CD4-positive, CD25-positive, alpha-beta regulatory T cell (primary cell): ENCODE results near the gene KHDC4. TPM values are rescaled to one million over a fixed set of nuclear protein-coding genes. Genes with fewer than 3 reads are reported as not detected.

Experiments used
- ATAC-seq, 2 donors: fragments of 150-1000 bp; cut with Tn5 transposase; one replicate each; pipeline ENCODE4 v1.10.0; 2021; ENCODE audit warnings: low read depth in 2 of 2, moderate number of reproducible peaks in 2 of 2, moderate library complexity in 1 of 2
- DNase-seq, 3 donors: peaks; one replicate each; pipeline versions ENCODE4 v3.0.0 to v3.0.0-alpha.2; 2012 to 2022; ENCODE audit warnings: mixed read lengths in 1 of 3
- H3K27ac ChIP-seq: one replicate; pipeline ENCODE4 v1.7.0; 2013; ENCODE audit warnings: mild to moderate bottlenecking, low read length; ENCODE audit not compliant: insufficient read depth, poor library complexity, severe bottlenecking
- H3K27me3 ChIP-seq: one replicate; pipeline ENCODE4 v1.7.0; 2013; ENCODE audit warnings: low read length; ENCODE audit not compliant: control insufficient read depth, insufficient read depth
- H3K36me3 ChIP-seq: one replicate; pipeline ENCODE4 v1.7.0; 2013; ENCODE audit warnings: mild to moderate bottlenecking, low read length, moderate library complexity; ENCODE audit not compliant: control insufficient read depth, insufficient read depth
- H3K4me1 ChIP-seq: 2 replicates; pipeline ENCODE4 v1.7.0; 2013; ENCODE audit warnings: mild to moderate bottlenecking, low read length; ENCODE audit not compliant: insufficient read depth, control insufficient read depth, poor library complexity, severe bottlenecking
- H3K4me3 ChIP-seq: one replicate; pipeline ENCODE4 v1.7.0; 2013; ENCODE audit warnings: low read depth, mild to moderate bottlenecking, low read length, moderate library complexity
- H3K9me3 ChIP-seq, 2 experiments: 1 replicate in 1 of 2; 2 replicates in 1 of 2; pipeline ENCODE4 v1.7.0; 2013; ENCODE audit warnings: low read length in 2 of 2, mild to moderate bottlenecking in 1 of 2, moderate library complexity in 1 of 2; ENCODE audit not compliant: control insufficient read depth in 2 of 2
- H3K27ac Mint-ChIP-seq, 3 donors: one replicate each; pipeline ENCODE4 v1.8.0; 2020 to 2022; ENCODE audit warnings: mild to moderate bottlenecking in 3 of 3, mixed read lengths in 3 of 3, moderate library complexity in 2 of 3
- H3K27me3 Mint-ChIP-seq: one replicate; pipeline ENCODE4 v1.8.0; 2022; ENCODE audit warnings: mild to moderate bottlenecking, mixed read lengths
- H3K36me3 Mint-ChIP-seq: one replicate; pipeline ENCODE4 v1.8.0; 2020; ENCODE audit warnings: mixed read lengths
- H3K4me1 Mint-ChIP-seq, 4 donors: one replicate each; pipeline ENCODE4 v1.8.0; 2020 to 2022; ENCODE audit warnings: mixed read lengths in 4 of 4, mild to moderate bottlenecking in 1 of 4
- H3K4me3 Mint-ChIP-seq, 4 donors: one replicate each; pipeline ENCODE4 v1.8.0; 2020 to 2022; ENCODE audit warnings: mild to moderate bottlenecking in 4 of 4, mixed read lengths in 4 of 4, moderate library complexity in 3 of 4
- H3K9me3 Mint-ChIP-seq, 7 donors: one replicate each; pipeline ENCODE4 v1.8.0; 2020 to 2022; ENCODE audit warnings: mixed read lengths in 7 of 7, mild to moderate bottlenecking in 3 of 7, moderate library complexity in 2 of 7
- polyA plus RNA-seq, 4 donors: library from polyadenylated mRNA; unstranded; fragments of 300-500 nt; fragmentation: Illumina TruSeq; gene quantifications; one replicate each; pipeline ENCODE4 v1.2.3, GENCODE V29; 2021
- total RNA-seq: library from RNA; stranded (reverse); gene quantifications from one replicate; pipeline ENCODE4 v1.2.3, GENCODE V29; 2022

KHDC4 gene
- total RNA-seq (60.1 TPM), polyA plus RNA-seq (10 to 100 TPM in 1 of 4 donors, 1 to 10 TPM in 3; 7.4 to 10.8 (median 8.3) TPM)

DNA sequence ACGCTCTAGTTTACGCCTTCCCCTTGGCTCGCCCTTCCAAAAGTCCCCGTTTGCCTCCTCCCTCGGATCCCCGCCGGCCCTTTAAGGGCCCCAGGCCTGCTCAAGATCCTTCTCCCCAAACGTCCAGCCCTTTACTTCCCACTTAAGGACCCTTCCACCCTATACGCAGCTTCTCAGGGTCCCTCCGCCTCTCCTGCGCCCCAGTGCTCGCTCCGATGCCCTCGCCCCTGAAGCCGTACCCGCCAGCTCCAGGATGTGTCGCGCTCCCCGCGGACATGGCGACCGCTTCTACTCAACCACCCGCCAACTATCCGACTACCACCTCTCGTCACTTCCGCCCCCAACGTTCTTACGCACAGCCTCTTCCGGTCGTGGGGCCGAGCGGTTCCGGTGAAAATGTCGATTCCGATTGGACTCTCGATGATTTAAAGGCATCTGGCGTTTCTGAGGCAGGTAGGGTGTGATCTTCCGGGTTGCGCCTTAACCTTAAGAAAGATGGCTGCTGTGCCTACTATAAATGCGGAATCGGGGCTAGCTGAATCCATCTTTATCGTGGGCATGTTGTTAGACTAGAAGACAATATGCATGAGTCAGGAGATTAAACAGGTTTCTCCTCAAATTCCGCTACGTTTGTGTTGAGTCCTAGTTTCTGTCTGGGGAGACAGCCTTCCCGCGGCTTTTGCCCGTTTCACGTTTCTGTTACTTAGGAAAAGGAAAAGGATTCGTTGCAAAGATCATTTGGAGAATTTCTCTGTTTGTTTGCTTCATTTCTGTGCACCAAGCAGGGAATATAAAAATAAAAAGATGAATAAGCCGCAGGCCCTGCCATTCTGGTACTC is at the start of gene KHDC4:
KHDC4 (minus strand) TSS at position 317 of the 839 bp plus-strand sequence; CDS start at position 277, 40 bp downstream.
- peaks cover 48% of the 10 kb centered on the region for H3K4me1 ChIP-seq
- Mint-ChIP-seq H3K4me1 (peaks cover 11 to 44% (median 26%) of the 10 kb centered on the region in 4 donors), H3K27me3 (no peaks in the 10 kb centered on the region), H3K4me3 (peak within 1 kb of the TSS in 2 of 4 donors; percentile 46 to 82), H3K27ac (peak within 1 kb of the TSS in 1 of 3 donors; percentile 14), H3K36me3 (peaks cover 14% of the 10 kb centered on the region), H3K9me3 (no peaks in the 10 kb centered on the region)
- no peaks in the 10 kb centered on the region for H3K27me3 ChIP-seq
- peak; percentile 93 to 100 (median 98) for DNase-seq
- peak within 1 kb of the TSS; percentile 94 for H3K4me3 ChIP-seq
- peaks cover 34% of the 10 kb centered on the region for H3K36me3 ChIP-seq
- H3K27ac ChIP-seq, result peak within 1 kb of the TSS; percentile 90
- no peaks in the 10 kb centered on the region for H3K9me3 ChIP-seq
- peak; percentile 96 to 98 for ATAC-seq

DNA sequence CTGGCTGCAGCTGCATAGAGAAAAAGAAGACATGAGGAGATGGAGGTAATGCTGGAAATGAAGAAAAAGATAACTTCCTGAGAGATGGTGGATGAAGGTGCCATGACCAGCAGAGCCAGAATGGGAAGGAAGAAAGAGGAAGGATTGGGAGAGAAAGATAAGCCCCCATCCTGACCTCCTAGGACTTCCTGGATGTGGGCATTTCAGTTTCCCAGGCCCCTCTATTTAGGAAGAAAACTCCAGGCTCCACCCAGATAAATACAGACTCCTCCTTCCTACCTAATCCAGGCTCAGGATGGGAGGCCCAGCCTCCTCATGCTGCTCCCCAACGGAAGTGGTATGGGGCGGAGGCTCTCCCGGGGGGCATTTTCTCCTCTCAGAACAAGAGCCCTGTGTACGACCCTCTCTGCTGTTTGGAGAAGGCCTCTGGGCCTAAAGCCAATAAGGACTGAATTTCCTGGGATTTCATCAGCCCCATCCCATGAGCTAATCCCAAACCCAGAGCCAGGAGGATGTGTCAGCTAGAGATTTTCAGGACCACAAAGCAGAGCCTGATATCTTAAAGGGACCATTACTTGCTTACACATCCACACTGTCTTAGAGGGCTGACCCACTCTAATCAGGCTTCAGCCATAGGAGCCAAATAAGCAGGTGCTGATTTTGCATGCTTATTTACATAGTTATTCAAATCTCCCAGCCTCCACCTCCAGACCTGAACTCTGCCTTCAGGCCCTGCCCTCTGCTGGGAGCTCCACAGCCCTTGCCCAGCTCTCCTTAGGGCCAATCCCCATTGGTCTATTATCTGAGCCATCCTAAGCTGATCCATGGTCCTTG is 49.2 kb upstream of the KHDC4 start:
- ATAC-seq (no peak), DNase-seq (no peak)
- peak overlapping the region in 3 of 4 donors; percentile 55 to 83 (median 78) for H3K4me3 Mint-ChIP-seq
- H3K4me1 ChIP-seq, result peaks cover 46% of the 10 kb centered on the region
- H3K27me3 Mint-ChIP-seq, result no peaks in the 10 kb centered on the region
- H3K27ac ChIP-seq, result peak overlapping the region; percentile 18
- H3K36me3 ChIP-seq, result no peaks in the 10 kb centered on the region
- peaks cover 4% of the 10 kb centered on the region for H3K36me3 Mint-ChIP-seq
- peaks cover 6 to 54% (median 31%) of the 10 kb centered on the region in 4 donors for H3K4me1 Mint-ChIP-seq
- no peak overlapping the region for H3K4me3 ChIP-seq
- no peaks in the 10 kb centered on the region for H3K27me3 ChIP-seq
- peaks cover 0 to 1% (median 0%) of the 10 kb centered on the region in 7 donors for H3K9me3 Mint-ChIP-seq
- no peaks in the 10 kb centered on the region for H3K9me3 ChIP-seq
- H3K27ac Mint-ChIP-seq, result peak overlapping the region; percentile 66 to 95 (median 95)

DNA sequence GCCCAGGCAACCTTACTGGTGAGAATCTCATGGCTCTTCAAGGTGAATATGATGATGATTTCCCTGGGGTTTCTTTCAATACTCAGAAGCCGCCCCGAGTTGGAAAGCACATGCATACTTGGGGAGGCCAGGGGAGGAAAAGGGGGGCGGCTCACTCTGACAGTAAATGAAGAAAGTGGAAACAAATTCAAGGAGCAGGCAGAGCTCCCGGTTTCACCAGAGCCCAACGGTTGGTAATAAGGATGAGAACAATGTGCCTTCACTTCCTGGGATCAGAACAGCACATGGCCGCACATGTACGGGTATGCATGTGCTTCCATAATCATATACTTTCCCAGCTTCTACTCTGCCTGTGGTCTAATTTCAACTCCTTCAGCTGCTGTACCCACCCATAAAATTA is 47.9 kb upstream of the KHDC4 start:
- H3K4me1 ChIP-seq, result peaks cover 52% of the 10 kb centered on the region
- H3K27ac Mint-ChIP-seq, result peak overlapping the region; percentile 95 to 98 (median 95)
- peak overlapping the region in 2 of 4 donors; percentile 99 for H3K4me3 Mint-ChIP-seq
- H3K36me3 Mint-ChIP-seq, result peaks cover 8% of the 10 kb centered on the region
- DNase-seq (no peak), ATAC-seq (no peak)
- H3K4me1 Mint-ChIP-seq, result peaks cover 6 to 54% (median 31%) of the 10 kb centered on the region in 4 donors
- H3K27me3 ChIP-seq, result no peaks in the 10 kb centered on the region
- H3K9me3 Mint-ChIP-seq, result peaks cover 0 to 1% (median 0%) of the 10 kb centered on the region in 7 donors
- no peaks in the 10 kb centered on the region for H3K27me3 Mint-ChIP-seq
- H3K4me3 ChIP-seq, result no peak overlapping the region
- H3K36me3 ChIP-seq, result no peaks in the 10 kb centered on the region
- peak overlapping the region; percentile 86 for H3K27ac ChIP-seq
- no peaks in the 10 kb centered on the region for H3K9me3 ChIP-seq

DNA sequence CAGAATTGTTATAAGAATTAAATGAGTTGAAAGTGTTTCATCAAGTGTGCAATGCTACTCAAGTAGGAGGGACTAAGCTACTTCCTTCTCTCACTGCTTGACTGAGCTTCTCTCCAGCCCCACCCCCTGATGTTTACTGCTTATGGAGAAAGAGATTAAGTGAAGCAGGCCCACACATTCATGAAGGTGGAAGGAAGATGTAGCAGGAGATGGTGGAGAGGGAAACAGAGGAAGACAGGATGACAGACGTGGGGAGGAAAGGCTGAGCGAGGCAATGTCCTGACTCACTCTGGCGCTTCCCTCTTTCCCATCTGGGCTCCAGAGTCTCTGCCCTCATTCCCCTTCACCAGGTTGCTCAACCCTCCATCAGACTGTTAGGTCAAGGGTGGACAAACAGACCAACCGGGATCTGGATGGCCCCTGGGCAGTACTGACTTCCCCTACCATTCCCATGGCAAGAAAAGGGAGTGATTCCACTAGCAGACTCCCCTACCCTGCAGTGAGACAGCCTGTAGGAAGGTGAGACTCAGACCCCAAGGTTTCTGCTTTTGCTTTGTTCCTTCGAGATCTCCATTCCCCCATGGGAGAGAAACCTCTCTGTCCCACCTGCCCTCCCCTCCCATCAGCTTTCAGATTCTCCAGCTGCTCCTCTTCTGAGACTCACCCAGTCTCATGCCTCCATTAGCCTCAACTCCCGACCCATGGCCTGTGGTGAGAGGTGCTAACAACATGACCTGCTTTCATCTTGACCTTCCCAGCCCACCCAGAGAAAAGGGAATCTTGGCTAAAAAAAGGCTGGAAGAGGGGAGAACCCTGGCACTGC is 47.3 kb upstream of the KHDC4 start:
- ATAC-seq, result peak; percentile 57 to 59
- H3K4me1 ChIP-seq, result peaks cover 58% of the 10 kb centered on the region
- peak overlapping the region; percentile 89 for H3K4me3 ChIP-seq

DNA sequence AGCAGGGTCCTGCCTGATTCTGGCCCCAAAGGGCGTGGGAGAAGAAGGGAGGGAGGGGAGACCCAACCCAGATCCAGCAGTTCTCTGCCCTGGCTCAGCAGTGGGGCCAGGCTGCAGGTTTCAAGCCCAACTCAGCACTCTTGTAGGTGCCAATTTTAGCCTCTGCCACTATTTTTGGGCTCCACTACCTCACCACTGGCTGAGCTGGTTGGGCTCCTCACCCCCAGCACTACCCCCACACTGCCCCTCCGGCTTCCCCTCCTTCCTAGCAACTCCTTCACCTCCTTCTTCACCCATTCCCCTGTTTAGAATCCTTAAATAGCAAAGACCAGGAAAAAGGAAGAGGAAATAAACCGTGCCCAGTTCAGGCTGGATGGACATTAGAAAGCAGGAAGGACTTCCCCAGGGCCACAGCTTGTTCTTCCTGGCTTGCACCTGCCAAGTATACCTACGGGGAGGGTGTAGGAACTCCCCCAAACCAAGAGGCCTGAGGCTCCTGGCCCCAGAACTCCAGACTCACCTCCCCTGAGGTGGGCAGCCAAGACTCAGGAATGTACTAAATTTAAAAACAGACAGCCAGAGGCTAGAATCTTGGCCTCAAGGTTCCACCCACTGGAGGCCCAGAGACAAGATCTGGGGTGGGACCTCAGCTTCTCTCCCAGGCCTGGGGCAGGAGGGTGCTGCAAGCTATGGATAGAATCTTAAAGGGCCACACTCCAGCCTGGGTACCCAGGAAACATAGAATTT is 45.6 kb upstream of the KHDC4 start:
- Histone ChIP-seq H3K27me3 (no peaks in the 10 kb centered on the region), H3K27ac (peak overlapping the region; percentile 86), H3K4me3 (peak overlapping the region; percentile 89), H3K36me3 (no peaks in the 10 kb centered on the region), H3K9me3 (no peaks in the 10 kb centered on the region), H3K4me1 (peaks cover 75% of the 10 kb centered on the region)
- no peaks in the 10 kb centered on the region for H3K27me3 Mint-ChIP-seq
- H3K27ac Mint-ChIP-seq, result peak overlapping the region; percentile 95 to 98 (median 95)
- peak overlapping the region; percentile 92 to 100 (median 99) for H3K4me3 Mint-ChIP-seq
- DNase-seq (no peak), ATAC-seq (no peak)
- peaks cover 15% of the 10 kb centered on the region for H3K36me3 Mint-ChIP-seq
- peaks cover 0 to 1% (median 0%) of the 10 kb centered on the region in 7 donors for H3K9me3 Mint-ChIP-seq
- H3K4me1 Mint-ChIP-seq, result peaks cover 6 to 75% (median 49%) of the 10 kb centered on the region in 4 donors

More for the DNA sequence above, 47.3 kb upstream of the KHDC4 start:
- Mint-ChIP-seq H3K27ac (peak overlapping the region; percentile 95 to 98 (median 95)), H3K36me3 (peaks cover 11% of the 10 kb centered on the region), H3K27me3 (no peaks in the 10 kb centered on the region), H3K9me3 (peaks cover 0 to 1% (median 0%) of the 10 kb centered on the region in 7 donors), H3K4me3 (peak overlapping the region; percentile 92 to 100 (median 99)), H3K4me1 (peaks cover 6 to 60% (median 33%) of the 10 kb centered on the region in 4 donors)
- H3K9me3 ChIP-seq, result no peaks in the 10 kb centered on the region
- H3K36me3 ChIP-seq, result no peaks in the 10 kb centered on the region
- no peaks in the 10 kb centered on the region for H3K27me3 ChIP-seq
- peak in 2 of 3 donors; percentile 56 to 81 for DNase-seq
- H3K27ac ChIP-seq, result peak overlapping the region; percentile 86

DNA sequence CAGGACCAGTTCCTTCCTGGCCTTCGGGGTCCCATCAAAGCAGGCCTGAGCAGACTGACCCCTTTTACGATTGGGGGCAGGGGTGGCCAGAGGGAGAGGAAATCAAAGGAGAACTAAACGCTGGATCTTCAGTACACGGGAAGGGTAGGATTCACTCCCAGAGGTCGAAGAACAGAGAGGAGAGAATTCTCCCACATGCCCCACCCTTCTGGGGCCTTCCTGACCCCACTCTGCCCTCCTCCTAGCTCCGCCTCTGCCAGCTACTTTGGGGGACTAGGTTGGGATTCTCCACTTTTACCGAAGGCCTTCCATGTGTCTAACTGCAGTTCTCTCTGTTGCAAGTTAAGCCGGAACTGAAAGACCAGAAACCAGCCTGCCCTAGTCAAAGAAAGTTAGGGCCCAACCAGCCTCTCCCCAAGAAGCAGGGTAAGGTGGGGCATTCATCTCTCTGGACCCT is 44.8 kb upstream of the KHDC4 start:
- H3K4me1 ChIP-seq, result peaks cover 81% of the 10 kb centered on the region
- DNase-seq, result peak in 2 of 3 donors; percentile 20 to 56
- H3K27me3 Mint-ChIP-seq, result no peaks in the 10 kb centered on the region

More for the DNA sequence above, 44.8 kb upstream of the KHDC4 start:
- H3K9me3 Mint-ChIP-seq, result peaks cover 0 to 1% (median 0%) of the 10 kb centered on the region in 7 donors
- ATAC-seq, result no peak
- peaks cover 6 to 77% (median 53%) of the 10 kb centered on the region in 4 donors for H3K4me1 Mint-ChIP-seq
- H3K9me3 ChIP-seq, result no peaks in the 10 kb centered on the region
- peak overlapping the region; percentile 95 to 98 (median 95) for H3K27ac Mint-ChIP-seq
- peaks cover 15% of the 10 kb centered on the region for H3K36me3 Mint-ChIP-seq
- H3K27me3 ChIP-seq, result no peaks in the 10 kb centered on the region
- peaks cover 2% of the 10 kb centered on the region for H3K36me3 ChIP-seq
- H3K4me3 Mint-ChIP-seq, result peak overlapping the region; percentile 92 to 100 (median 99)
- H3K27ac ChIP-seq, result peak overlapping the region; percentile 86
- H3K4me3 ChIP-seq, result peak overlapping the region; percentile 89
